ENCODE results near the gene SGCG.
"Not testable (repeated sequence)": the region's sequence is repeated elsewhere in the genome, so short reads cannot be mapped to it uniquely, and the experiment has no call there.

The SGCG gene, protein sequence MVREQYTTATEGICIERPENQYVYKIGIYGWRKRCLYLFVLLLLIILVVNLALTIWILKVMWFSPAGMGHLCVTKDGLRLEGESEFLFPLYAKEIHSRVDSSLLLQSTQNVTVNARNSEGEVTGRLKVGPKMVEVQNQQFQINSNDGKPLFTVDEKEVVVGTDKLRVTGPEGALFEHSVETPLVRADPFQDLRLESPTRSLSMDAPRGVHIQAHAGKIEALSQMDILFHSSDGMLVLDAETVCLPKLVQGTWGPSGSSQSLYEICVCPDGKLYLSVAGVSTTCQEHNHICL

DNA sequence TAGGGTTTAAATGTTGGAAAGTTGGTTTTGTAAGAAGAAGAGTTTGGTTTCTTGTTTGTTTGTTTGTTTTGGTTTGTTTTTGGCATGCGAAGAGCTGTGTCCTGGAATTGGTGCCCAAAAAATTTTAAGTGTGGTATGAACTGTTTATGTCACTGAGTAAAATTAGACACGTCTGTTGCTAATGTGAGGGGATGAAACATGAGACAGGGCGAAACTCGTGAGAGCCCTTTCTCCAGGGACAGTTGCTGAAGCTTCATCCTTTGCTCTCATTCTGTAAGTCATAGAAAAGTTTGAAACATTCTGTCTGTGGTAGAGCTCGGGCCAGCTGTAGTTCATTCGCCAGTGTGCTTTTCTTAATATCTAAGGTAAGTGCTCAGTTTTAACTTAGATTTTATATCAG lies at the start of gene SGCG:
Gene SGCG, plus strand, starts transcription at position 269 of the 400 bp plus-strand sequence. CDS start 22,716 bp downstream, outside the sequence.
- TF ChIP-seq CTCF (IDR thresholded peaks at IDR 0.05; ENCODE audit: control insufficient read depth, insufficient read depth, low read depth, low read length, missing control alignments): no peak
- no peak for DNase-seq (ENCODE audit: low read depth)
- H3K4me3 ChIP-seq (ENCODE audit: control insufficient read depth, low read depth, low read length): no peak within 1 kb of the TSS

DNA sequence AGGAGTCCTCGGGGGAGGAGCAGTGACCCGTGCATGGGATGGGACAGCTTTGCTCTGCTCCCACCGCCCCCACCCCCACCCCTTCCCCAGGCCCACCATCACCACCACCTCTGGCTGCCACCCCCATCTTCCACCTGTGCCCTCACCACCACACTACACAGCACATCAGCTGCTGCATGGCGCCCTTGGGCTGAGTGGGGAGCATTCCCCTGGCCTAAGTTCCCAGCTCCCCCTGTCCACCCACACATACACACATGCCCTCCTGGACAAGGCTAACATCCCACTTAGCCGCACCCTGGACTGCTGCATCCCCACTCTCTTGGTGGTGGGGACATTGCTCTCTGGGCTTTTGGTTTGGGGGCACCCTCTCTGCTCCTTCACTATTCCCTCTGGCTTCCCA lies 46.2 kb upstream of the SGCG start:
- H3K4me3 ChIP-seq (ENCODE audit: control insufficient read depth, low read depth, low read length): no peak overlapping the region
- DNase-seq (ENCODE audit: low read depth): no peak
- no peak for TF ChIP-seq CTCF (IDR thresholded peaks at IDR 0.05; ENCODE audit: control insufficient read depth, insufficient read depth, low read depth, low read length, missing control alignments)

DNA sequence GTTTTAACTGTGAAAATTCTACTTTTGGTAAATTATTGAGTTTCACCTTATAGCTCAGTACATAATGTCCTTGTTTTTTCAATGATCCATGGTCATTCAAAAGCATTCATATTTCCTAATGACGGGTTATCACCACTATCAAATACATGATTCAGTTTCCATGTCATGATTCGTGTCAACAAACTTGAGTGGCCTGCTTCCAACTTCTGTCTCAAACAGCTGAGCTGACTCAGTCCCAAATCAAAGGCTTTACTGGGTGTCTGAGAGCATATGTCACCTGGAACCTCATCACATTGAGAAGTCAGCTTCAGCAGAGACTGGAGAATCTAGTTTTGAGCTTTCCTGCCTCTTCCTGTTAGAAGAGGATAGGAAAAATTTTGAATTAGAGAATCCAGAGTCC lies 40.3 kb upstream of the SGCG start:
- H3K4me3 ChIP-seq (ENCODE audit: control insufficient read depth, low read depth, low read length): no peak overlapping the region
- DNase-seq (ENCODE audit: low read depth): no peak
- no peak for TF ChIP-seq CTCF (IDR thresholded peaks at IDR 0.05; ENCODE audit: control insufficient read depth, insufficient read depth, low read depth, low read length, missing control alignments)

- no peak overlapping the region for H3K4me3 ChIP-seq (ENCODE audit: control insufficient read depth, low read depth, low read length)
- DNase-seq (ENCODE audit: low read depth): no peak
- TF ChIP-seq CTCF (IDR thresholded peaks at IDR 0.05; ENCODE audit: control insufficient read depth, insufficient read depth, low read depth, low read length, missing control alignments): no peak
Observed at GRCh38 chr13:23141964-23142363, 38.8 kb upstream of the SGCG start.

DNA sequence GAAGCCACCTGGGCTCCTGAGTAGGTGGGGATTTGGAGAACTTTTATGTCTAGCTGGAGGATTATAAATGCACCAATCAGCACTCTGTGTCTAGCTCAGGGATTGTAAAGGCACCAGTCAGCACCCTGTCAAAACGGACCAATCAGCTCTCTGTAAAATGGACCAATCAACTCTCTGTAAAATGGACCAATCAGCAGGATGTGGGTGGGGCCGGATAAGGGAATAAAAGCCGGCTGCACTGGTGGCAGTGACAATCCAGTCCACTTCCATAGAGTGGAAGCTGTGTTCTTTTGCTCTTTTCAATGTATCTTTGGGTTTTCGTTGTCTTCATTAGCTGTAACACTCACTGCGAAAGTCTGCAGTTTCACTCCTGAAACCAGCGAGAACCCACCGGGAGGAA lies 38.2 kb upstream of the SGCG start:
- not testable (repeated sequence) for H3K4me3 ChIP-seq (ENCODE audit: control insufficient read depth, low read depth, low read length); DNase-seq (ENCODE audit: low read depth)

DNA sequence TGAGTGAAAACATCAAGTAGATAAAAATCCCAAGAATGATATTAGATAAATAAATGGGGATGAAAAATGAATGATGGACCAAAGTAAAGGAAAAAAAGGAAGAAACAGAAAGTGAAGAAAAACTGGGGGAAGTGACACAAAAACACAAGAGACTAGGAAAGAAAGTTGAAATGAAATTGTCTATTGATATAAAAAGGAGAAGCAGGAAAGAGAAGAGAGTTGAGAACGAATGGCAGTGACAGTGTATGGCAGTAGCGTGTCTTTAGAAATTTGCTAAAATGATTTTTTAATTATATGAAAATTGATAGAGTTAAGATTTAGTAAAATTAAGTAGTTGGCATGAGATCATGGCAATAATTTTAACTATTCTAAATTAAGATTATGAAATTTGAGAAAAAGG lies 36.3 kb upstream of the SGCG start:
- H3K4me3 ChIP-seq (ENCODE audit: control insufficient read depth, low read depth, low read length): no peak overlapping the region
- no peak for DNase-seq (ENCODE audit: low read depth)
- no peak for TF ChIP-seq CTCF (IDR thresholded peaks at IDR 0.05; ENCODE audit: control insufficient read depth, insufficient read depth, low read depth, low read length, missing control alignments)

DNA sequence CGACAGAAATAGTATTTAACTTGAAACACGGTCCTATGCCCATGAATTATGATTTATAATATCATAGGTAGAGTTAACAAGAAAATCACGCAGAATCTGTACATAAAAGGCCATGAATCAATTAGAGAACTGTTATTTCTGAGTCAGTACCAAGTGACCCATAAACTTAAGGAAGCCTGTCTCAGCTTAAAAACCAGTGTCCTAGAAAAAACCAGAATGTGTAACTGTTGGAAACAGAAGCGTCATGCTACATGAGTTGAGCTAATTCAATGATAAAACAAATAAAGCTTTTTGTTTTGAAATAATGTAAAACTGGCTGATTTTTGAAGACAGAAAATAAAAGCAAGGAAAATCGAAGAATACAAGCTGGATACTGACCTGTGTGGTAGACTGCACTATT lies 34.8 kb upstream of the SGCG start:
- no peak for DNase-seq (ENCODE audit: low read depth)
- TF ChIP-seq CTCF (IDR thresholded peaks at IDR 0.05; ENCODE audit: control insufficient read depth, insufficient read depth, low read depth, low read length, missing control alignments): no peak
- no peak overlapping the region for H3K4me3 ChIP-seq (ENCODE audit: control insufficient read depth, low read depth, low read length)

Measured in AG09309 (cell line).